Hepatocyte (in vitro differentiated cells): ENCODE data around the gene EXOC3L1. TPM values are rescaled to one million over a fixed set of nuclear protein-coding genes. Genes with fewer than 3 reads are reported as not detected.

Experiments used
- DNase-seq: peaks from one replicate; pipeline ENCODE4 v3.0.0-alpha.2; 2016; ENCODE audit warnings: low spot score
- H2AFZ ChIP-seq: fragments of 200-600 bp; sonication (generic); 2 replicates; pipeline ENCODE4 v1.6.0; 2016; ENCODE audit warnings: antibody characterized with exemption, mild to moderate bottlenecking
- H3K27ac ChIP-seq: fragments of 200-600 bp; sonication (generic); 2 replicates; pipeline ENCODE4 v1.5.1; 2016; ENCODE audit warnings: mild to moderate bottlenecking
- H3K27me3 ChIP-seq: fragments of 200-600 bp; sonication (generic); 2 replicates; pipeline ENCODE4 v1.6.1; 2016
- H3K36me3 ChIP-seq: fragments of 200-600 bp; sonication (generic); replicated peaks from 2 replicates; pipeline ENCODE4 v1.5.1; 2016; ENCODE audit warnings: low read depth; ENCODE audit not compliant: insufficient read depth
- H3K4me1 ChIP-seq: fragments of 200-600 bp; sonication (generic); 2 replicates; pipeline ENCODE4 v1.5.1; 2016; ENCODE audit warnings: mild to moderate bottlenecking, moderate library complexity; ENCODE audit not compliant: insufficient read depth
- H3K4me2 ChIP-seq: fragments of 200-600 bp; sonication (generic); 2 replicates; pipeline ENCODE4 v1.6.0; 2016
- H3K4me3 ChIP-seq: fragments of 200-600 bp; sonication (generic); 2 replicates; pipeline ENCODE4 v1.5.1; 2016; ENCODE audit warnings: mild to moderate bottlenecking
- H3K79me2 ChIP-seq: fragments of 200-600 bp; sonication (generic); 2 replicates; pipeline ENCODE4 v1.6.0; 2017; ENCODE audit warnings: mild to moderate bottlenecking
- H3K9me2 ChIP-seq: fragments of 200-600 bp; sonication (generic); replicated peaks from 2 replicates; pipeline ENCODE4 v1.6.0; 2017; ENCODE audit warnings: mild to moderate bottlenecking; ENCODE audit not compliant: insufficient read depth
- H3K9me3 ChIP-seq: fragments of 200-600 bp; sonication (generic); 2 replicates; pipeline ENCODE4 v1.5.1; 2016; ENCODE audit warnings: low read depth, mild to moderate bottlenecking
- H4K20me1 ChIP-seq: fragments of 200-600 bp; sonication (generic); 2 replicates; pipeline ENCODE4 v1.6.0; 2016; ENCODE audit warnings: mild to moderate bottlenecking; ENCODE audit not compliant: insufficient read depth, poor library complexity, severe bottlenecking
- EZH2 ChIP-seq: fragments of 200-600 bp; sonication (generic); IDR thresholded peaks from 2 replicates; pipeline ENCODE4 v1.6.1; 2016; ENCODE audit warnings: antibody characterized with exemption, mild to moderate bottlenecking, borderline replicate concordance
- EZH2phosphoT487 ChIP-seq: fragments of 200-600 bp; sonication (generic); IDR thresholded peaks from one replicate; pipeline ENCODE4 v1.6.1; 2018; ENCODE audit warnings: antibody characterized with exemption, mild to moderate bottlenecking, low read depth, moderate library complexity; ENCODE audit not compliant: unreplicated experiment, severe bottlenecking
- WGBS: methylation state at CpG from one replicate; pipeline ENCODE4 v1.1.6; 2016; ENCODE audit warnings: low lambda C conversion rate; ENCODE audit errors: missing lambda C conversion rate; 5-methylcytosine and 5-hydroxymethylcytosine counted together
- polyA plus RNA-seq: library from polyadenylated mRNA; unstranded; fragments of >200 nt; fragmentation: Nextera tagmentation; extraction: Ambion mirVana; gene quantifications from 2 replicates; pipeline ENCODE4 v1.2.1, GENCODE V29; 2016
- total RNA-seq: library from RNA; depleted of rRNA; stranded (reverse); fragments of >200 nt; gene quantifications from 2 replicates; pipeline ENCODE4 v1.2.3, GENCODE V29; 2014
- TF ChIP-seq, protein P1 (sequence below): fragments of 200-600 bp; sonication (generic); IDR thresholded peaks from 2 replicates; pipeline ENCODE4 v1.5.1; 2016; ENCODE audit warnings: antibody characterized with exemption, mild to moderate bottlenecking; ENCODE audit not compliant: poor library complexity

Gene EXOC3L1
- total and polyA plus RNA-seq, 2 experiments from 2014 or later, result 0.33 to 2.0 TPM

- no peaks in the 10 kb centered on the region for H4K20me1 ChIP-seq
- H3K4me2 ChIP-seq, result no peak overlapping the region
- no peaks in the 10 kb centered on the region for H3K36me3 ChIP-seq
- no peak overlapping the region for H3K27ac ChIP-seq
- no peak for TF ChIP-seq EZH2
- TF ChIP-seq EZH2phosphoT487, result no peak
- TF ChIP-seq, protein P1, sequence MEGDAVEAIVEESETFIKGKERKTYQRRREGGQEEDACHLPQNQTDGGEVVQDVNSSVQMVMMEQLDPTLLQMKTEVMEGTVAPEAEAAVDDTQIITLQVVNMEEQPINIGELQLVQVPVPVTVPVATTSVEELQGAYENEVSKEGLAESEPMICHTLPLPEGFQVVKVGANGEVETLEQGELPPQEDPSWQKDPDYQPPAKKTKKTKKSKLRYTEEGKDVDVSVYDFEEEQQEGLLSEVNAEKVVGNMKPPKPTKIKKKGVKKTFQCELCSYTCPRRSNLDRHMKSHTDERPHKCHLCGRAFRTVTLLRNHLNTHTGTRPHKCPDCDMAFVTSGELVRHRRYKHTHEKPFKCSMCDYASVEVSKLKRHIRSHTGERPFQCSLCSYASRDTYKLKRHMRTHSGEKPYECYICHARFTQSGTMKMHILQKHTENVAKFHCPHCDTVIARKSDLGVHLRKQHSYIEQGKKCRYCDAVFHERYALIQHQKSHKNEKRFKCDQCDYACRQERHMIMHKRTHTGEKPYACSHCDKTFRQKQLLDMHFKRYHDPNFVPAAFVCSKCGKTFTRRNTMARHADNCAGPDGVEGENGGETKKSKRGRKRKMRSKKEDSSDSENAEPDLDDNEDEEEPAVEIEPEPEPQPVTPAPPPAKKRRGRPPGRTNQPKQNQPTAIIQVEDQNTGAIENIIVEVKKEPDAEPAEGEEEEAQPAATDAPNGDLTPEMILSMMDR, result no peak
- H3K79me2 ChIP-seq, result no peaks in the 10 kb centered on the region
- H3K4me1 ChIP-seq, result no peaks in the 10 kb centered on the region
- no peaks in the 10 kb centered on the region for H3K27me3 ChIP-seq
- H3K9me2 ChIP-seq, result no peaks in the 10 kb centered on the region
- no peaks in the 10 kb centered on the region for H3K9me3 ChIP-seq
- H2AFZ ChIP-seq, result no peak overlapping the region
- no peak overlapping the region for H3K4me3 ChIP-seq
- DNase-seq, result no peak
Measured at GRCh38 chr16:67212766-67213165, 22.8 kb upstream of the EXOC3L1 start.

DNA sequence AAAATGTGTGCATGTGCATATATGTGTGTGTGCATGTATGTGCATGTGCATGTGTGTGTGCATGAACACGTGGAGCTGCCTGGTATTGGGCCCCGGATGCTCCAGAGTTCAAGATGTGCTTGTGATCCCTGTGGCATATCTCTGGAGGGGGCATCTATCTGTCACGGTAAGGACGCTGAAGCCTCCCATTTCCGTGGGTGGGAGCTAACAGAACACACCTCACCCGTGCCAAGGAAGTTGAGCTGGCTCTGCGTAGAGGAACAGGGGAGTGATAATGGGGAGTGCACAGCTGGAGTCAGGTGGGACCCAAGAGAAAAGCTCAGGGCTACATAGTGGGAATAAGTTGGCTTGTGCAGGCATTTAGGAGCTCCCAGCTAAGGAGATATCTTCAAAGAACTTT, 21.7 kb upstream of the EXOC3L1 start:
- H3K4me3 ChIP-seq, result no peak overlapping the region
- no peaks in the 10 kb centered on the region for H3K9me3 ChIP-seq
- no peaks in the 10 kb centered on the region for H3K9me2 ChIP-seq
- no peak overlapping the region for H3K4me2 ChIP-seq
- no peak for DNase-seq
- TF ChIP-seq EZH2phosphoT487, result no peak
- no peak for TF ChIP-seq EZH2
- TF ChIP-seq, protein P1, result no peak
- no peaks in the 10 kb centered on the region for H3K4me1 ChIP-seq
- WGBS, result 82% methylated on average over 7 of the region's 7 CpGs
- H3K79me2 ChIP-seq, result no peaks in the 10 kb centered on the region
- H4K20me1 ChIP-seq, result no peaks in the 10 kb centered on the region
- H2AFZ ChIP-seq, result no peak overlapping the region
- no peaks in the 10 kb centered on the region for H3K36me3 ChIP-seq
- H3K27me3 ChIP-seq, result no peaks in the 10 kb centered on the region
- H3K27ac ChIP-seq, result no peak overlapping the region

DNA sequence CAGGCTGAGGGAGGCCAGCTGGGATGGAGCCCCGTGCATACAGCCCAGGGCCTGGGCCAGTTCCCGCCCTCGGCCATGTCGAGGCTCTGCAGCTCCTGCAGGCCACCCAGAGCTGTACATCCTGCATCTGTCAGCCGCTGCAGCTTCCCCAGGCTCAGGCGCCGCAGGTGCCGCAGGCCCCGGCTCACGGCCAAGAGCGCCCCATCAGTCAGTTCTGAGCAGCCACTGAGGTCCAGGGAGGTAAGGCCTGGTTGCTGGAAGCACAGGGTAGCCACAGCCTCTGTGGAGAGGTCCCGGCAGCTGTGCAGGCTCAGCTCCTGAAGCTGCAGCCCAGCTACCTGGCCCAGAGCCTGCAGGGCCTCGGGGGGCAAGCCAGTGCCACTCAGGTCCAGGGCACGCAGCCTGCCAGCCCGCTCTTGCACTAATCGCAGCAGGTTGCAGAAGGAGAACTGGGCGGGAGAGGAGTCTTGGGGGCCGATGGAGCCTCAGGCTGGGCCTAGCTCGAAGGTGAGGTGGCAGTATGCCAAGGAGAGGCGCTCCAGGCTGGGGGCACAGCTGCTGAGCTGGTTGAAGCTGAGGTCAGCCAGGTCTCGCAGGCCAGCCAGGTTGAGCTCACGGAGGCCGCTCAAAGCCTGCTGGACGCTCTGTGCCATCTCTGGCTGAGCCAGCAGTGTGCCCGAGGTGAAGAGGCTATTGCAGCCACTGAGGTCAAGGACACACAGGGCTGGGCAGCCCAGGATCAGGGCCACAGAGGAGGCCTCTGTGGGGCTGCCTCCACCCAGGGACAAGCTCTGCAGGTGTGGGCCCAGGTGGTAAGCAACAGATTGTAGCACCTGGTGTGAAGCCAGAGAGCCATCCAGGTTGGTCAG, 20.4 kb upstream of the EXOC3L1 start:
- Histone ChIP-seq H3K27ac (no peak overlapping the region), H2AFZ (no peak overlapping the region), H3K79me2 (no peaks in the 10 kb centered on the region), H3K27me3 (no peaks in the 10 kb centered on the region), H3K36me3 (no peaks in the 10 kb centered on the region), H4K20me1 (no peaks in the 10 kb centered on the region), H3K4me1 (no peaks in the 10 kb centered on the region), H3K9me3 (no peaks in the 10 kb centered on the region), H3K4me2 (no peak overlapping the region), H3K9me2 (no peaks in the 10 kb centered on the region), H3K4me3 (no peak overlapping the region)
- WGBS, result 92% methylated on average over 25 of the region's 25 CpGs
- DNase-seq, result no peak
- no peak for TF ChIP-seq EZH2
- TF ChIP-seq, protein P1, result no peak
- no peak for TF ChIP-seq EZH2phosphoT487
